ENCODE measurements around the gene ZNF813. TPM values are rescaled to one million over a fixed set of nuclear protein-coding genes. Genes with fewer than 3 reads are reported as not detected.
A peak's percentile ranks its signal among the peaks of the same experiment; 100 is the strongest.

The ZNF813 gene
- total and polyA plus RNA-seq, 8 donors, result 0.68 to 4.6 (median 2.5) TPM

GRCh38 chr19:53517114-53517741, 49.7 kb downstream of the ZNF813 start:
- Histone ChIP-seq H3K36me3 (no peaks in the 10 kb centered on the region), H3K9me3 (no peaks in the 10 kb centered on the region), H3K4me1 (peaks cover 0 to 5% (median 0%) of the 10 kb centered on the region in 3 donors), H3K4me3 (no peak overlapping the region), H3K27ac (no peak overlapping the region), H3K27me3 (no peaks in the 10 kb centered on the region)
- DNase-seq, result no peak
- 50 to 56% methylated on average over 5 of the region's 5 CpGs for WGBS, 2 donors
- FAIRE-seq, result no peak
- TF ChIP-seq CTCF (IDR thresholded peaks at IDR 0.05), result no peak
- ATAC-seq, result no peak
- intact Hi-C loops (cut with DNase I), result no loop called here

GRCh38 chr19:53518121-53518520, 50.6 kb downstream of the ZNF813 start:
- H3K4me1 ChIP-seq, result peaks cover 0 to 5% (median 0%) of the 10 kb centered on the region in 3 donors
- H3K9me3 ChIP-seq, result no peaks in the 10 kb centered on the region
- H3K27me3 ChIP-seq, result no peaks in the 10 kb centered on the region
- DNase-seq (no peak), ATAC-seq (no peak), FAIRE-seq (no peak)
- H3K36me3 ChIP-seq, result no peaks in the 10 kb centered on the region
- intact Hi-C loops (cut with DNase I), result no loop called here
- H3K4me3 ChIP-seq, result no peak overlapping the region
- 65 to 82% methylated on average over 4 of the region's 4 CpGs for WGBS, 2 donors
- no peak for TF ChIP-seq CTCF (IDR thresholded peaks at IDR 0.05)
- no peak overlapping the region for H3K27ac ChIP-seq

- intact Hi-C loops (cut with DNase I), result no loop called here
- Histone ChIP-seq H3K27me3 (no peaks in the 10 kb centered on the region), H3K27ac (no peak overlapping the region), H3K4me1 (peaks cover 0 to 5% (median 0%) of the 10 kb centered on the region in 3 donors), H3K9me3 (no peaks in the 10 kb centered on the region), H3K36me3 (no peaks in the 10 kb centered on the region), H3K4me3 (no peak overlapping the region)
- DNase-seq, result no peak
- ATAC-seq, result no peak
- TF ChIP-seq CTCF (IDR thresholded peaks at IDR 0.05), result no peak
- no peak for FAIRE-seq
- WGBS, 2 donors, result 56 to 67% methylated on average over 1 of the region's 1 CpG
Observed at GRCh38 chr19:53518716-53519115, 51.2 kb downstream of the ZNF813 start.

- ATAC-seq (no peak), FAIRE-seq (no peak), DNase-seq (peak in 2 of 6 donors; percentile 20 to 25)
- no peaks in the 10 kb centered on the region for H3K27me3 ChIP-seq
- no peaks in the 10 kb centered on the region for H3K36me3 ChIP-seq
- H3K4me1 ChIP-seq, result peaks cover 0 to 5% (median 0%) of the 10 kb centered on the region in 3 donors
- no peak overlapping the region for H3K27ac ChIP-seq
- no peak for TF ChIP-seq CTCF (IDR thresholded peaks at IDR 0.05)
- WGBS, 2 donors, result 77 to 83% methylated on average over 7 of the region's 7 CpGs
- H3K4me3 ChIP-seq, result no peak overlapping the region
- H3K9me3 ChIP-seq, result no peaks in the 10 kb centered on the region
- intact Hi-C loops (cut with DNase I), result no loop called here
Observed at GRCh38 chr19:53519446-53519845, 51.9 kb downstream of the ZNF813 start.

- no peak for ATAC-seq
Observed at GRCh38 chr19:53520163-53520546, 52.6 kb downstream of the ZNF813 start.

More at GRCh38 chr19:53520163-53520546, 52.6 kb downstream of the ZNF813 start:
- Histone ChIP-seq H3K27ac (peak overlapping the region; percentile 33 to 85 (median 74)), H3K4me3 (peak overlapping the region; percentile 11 to 52 (median 32)), H3K4me1 (peaks cover 0 to 5% (median 0%) of the 10 kb centered on the region in 3 donors), H3K27me3 (no peaks in the 10 kb centered on the region), H3K36me3 (no peaks in the 10 kb centered on the region), H3K9me3 (no peaks in the 10 kb centered on the region)
- FAIRE-seq (no peak), DNase-seq (no peak)
- no peak for TF ChIP-seq CTCF (IDR thresholded peaks at IDR 0.05)
- WGBS, 2 donors, result 63 to 66% methylated on average over 13 of the region's 13 CpGs
- intact Hi-C loops (cut with DNase I), result no loop called here

Data from pancreas (tissue), 10 donors.